Esophagus mucosa (tissue), 1 donor: ENCODE results near the gene PLEKHM3. TPM values are rescaled to one million over a fixed set of nuclear protein-coding genes. Genes with fewer than 3 reads are reported as not detected.
"Not testable (repeated sequence)": the region's sequence is repeated elsewhere in the genome, so short reads cannot be mapped to it uniquely, and the experiment has no call there.

Experiments used
- ATAC-seq: fragments of 200-7000 bp; cut with Tn5 transposase; one replicate; pipeline ENCODE4 v1.9.1; 2020
- total RNA-seq: library from RNA; stranded (reverse); gene quantifications from one replicate; pipeline ENCODE4 v1.2.4, GENCODE V29; 2023
- donor health status: DM: yes; HTN: yes; CAD: no.

Gene PLEKHM3
- total RNA-seq, 1 donor from 2014 or later: 4.7 TPM

GRCh38 chr2:207914716-207915115 is 110.6 kb downstream of the PLEKHM3 start:
- ATAC-seq: no peak

- ATAC-seq: no peak
Observed at GRCh38 chr2:207913772-207914358, 111.5 kb downstream of the PLEKHM3 start.

GRCh38 chr2:207911856-207912255 is 113.5 kb downstream of the PLEKHM3 start:
- ATAC-seq: no peak

- ATAC-seq: no peak
Observed at GRCh38 chr2:207911215-207911614, 114.1 kb downstream of the PLEKHM3 start.

- ATAC-seq: not testable (repeated sequence)
Observed at GRCh38 chr2:207906495-207906894, 118.8 kb downstream of the PLEKHM3 start.

GRCh38 chr2:207905546-207905945 is 119.8 kb downstream of the PLEKHM3 start:
- no peak for ATAC-seq

- ATAC-seq: no peak
Observed at GRCh38 chr2:207903236-207903635, 122.1 kb downstream of the PLEKHM3 start.

GRCh38 chr2:207902821-207903220 is 122.5 kb downstream of the PLEKHM3 start:
- ATAC-seq: no peak

GRCh38 chr2:207901829-207902228 is 123.5 kb downstream of the PLEKHM3 start:
- ATAC-seq: no peak

- no peak for ATAC-seq
Observed at GRCh38 chr2:207901401-207901800, 123.9 kb downstream of the PLEKHM3 start.

- ATAC-seq: no peak
Observed at GRCh38 chr2:207898354-207898695, 127.0 kb downstream of the PLEKHM3 start.

GRCh38 chr2:207897541-207898353 is 127.6 kb downstream of the PLEKHM3 start:
- ATAC-seq: no peak

GRCh38 chr2:207896525-207897285 is 128.6 kb downstream of the PLEKHM3 start:
- no peak for ATAC-seq

GRCh38 chr2:207895274-207895860 is 130.0 kb downstream of the PLEKHM3 start:
- no peak for ATAC-seq

GRCh38 chr2:207892716-207893402 is 132.5 kb downstream of the PLEKHM3 start:
- no peak for ATAC-seq

- no peak for ATAC-seq
Observed at GRCh38 chr2:207891086-207891844, 134.1 kb downstream of the PLEKHM3 start.

- ATAC-seq: no peak
Observed at GRCh38 chr2:207887500-207887899, 137.8 kb downstream of the PLEKHM3 start.

- ATAC-seq: no peak
Observed at GRCh38 chr2:207885010-207885409, 140.3 kb downstream of the PLEKHM3 start.

GRCh38 chr2:207884127-207884526 is 141.2 kb downstream of the PLEKHM3 start:
- ATAC-seq: no peak

GRCh38 chr2:207883002-207883780 is 142.1 kb downstream of the PLEKHM3 start:
- ATAC-seq: no peak

GRCh38 chr2:207881902-207882301 is 143.4 kb downstream of the PLEKHM3 start:
- ATAC-seq: no peak
